Retinal pigment epithelial cell (primary cell): Measurements from ENCODE around the gene TRIM3.
A peak's percentile ranks its signal among the peaks of the same experiment; 100 is the strongest.

Experiments
- DNase-seq: peaks from one replicate; pipeline ENCODE4 v3.0.0-alpha.2; 2010; ENCODE audit warnings: low read depth
- H3K4me3 ChIP-seq: 2 replicates; pipeline ENCODE4 v1.5.1; 2011; ENCODE audit warnings: mild to moderate bottlenecking, low read length, control low read depth, moderate library complexity
- CTCF ChIP-seq: conservative IDR thresholded peaks from 2 replicates; pipeline ENCODE4 v1.5.1; 2011; ENCODE audit warnings: low read depth, low read length, control low read depth, inconsistent platforms

Gene TRIM3

GRCh38 chr11:6406370-6406769, 67.4 kb downstream of the TRIM3 start:
- TF ChIP-seq CTCF: no peak
- H3K4me3 ChIP-seq: no peak overlapping the region
- no peak for DNase-seq

GRCh38 chr11:6405846-6406245, 67.9 kb downstream of the TRIM3 start:
- TF ChIP-seq CTCF: no peak
- no peak for DNase-seq
- H3K4me3 ChIP-seq: no peak overlapping the region

GRCh38 chr11:6405052-6405667, 68.6 kb downstream of the TRIM3 start:
- H3K4me3 ChIP-seq: no peak overlapping the region
- DNase-seq: peak; percentile 84
- no peak for TF ChIP-seq CTCF

GRCh38 chr11:6404342-6405051, 69.2 kb downstream of the TRIM3 start:
- no peak overlapping the region for H3K4me3 ChIP-seq
- no peak for DNase-seq
- TF ChIP-seq CTCF: no peak

GRCh38 chr11:6403539-6403938, 70.2 kb downstream of the TRIM3 start:
- no peak for TF ChIP-seq CTCF
- no peak overlapping the region for H3K4me3 ChIP-seq
- no peak for DNase-seq

GRCh38 chr11:6402561-6402981, 71.2 kb downstream of the TRIM3 start:
- H3K4me3 ChIP-seq: no peak overlapping the region
- TF ChIP-seq CTCF: no peak
- no peak for DNase-seq

GRCh38 chr11:6402061-6402470, 71.7 kb downstream of the TRIM3 start:
- TF ChIP-seq CTCF: no peak
- DNase-seq: no peak
- H3K4me3 ChIP-seq: no peak overlapping the region
